Measurements from ENCODE around the gene TIMM17A.

TIMM17A gene

DNA sequence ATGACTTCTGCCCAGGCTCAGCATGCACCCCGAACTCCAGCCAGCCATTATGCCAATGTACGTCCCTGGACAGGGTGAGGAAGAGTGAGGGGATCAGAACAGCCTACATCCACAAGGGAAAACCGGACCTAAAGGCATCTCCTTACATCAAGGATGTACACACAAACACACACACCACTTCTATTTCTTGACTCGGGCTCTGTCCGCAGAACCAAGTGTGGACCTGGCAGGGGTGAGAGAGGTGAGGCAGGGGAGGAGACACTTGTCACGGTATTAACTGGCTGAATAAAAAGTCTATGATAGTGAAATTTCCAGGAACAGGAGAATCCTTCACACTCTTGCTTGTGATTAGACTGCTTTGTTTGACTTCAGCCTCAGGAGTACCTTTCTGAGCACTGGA, 11.3 kb upstream of the TIMM17A start:
- TF ChIP-seq, protein P1, sequence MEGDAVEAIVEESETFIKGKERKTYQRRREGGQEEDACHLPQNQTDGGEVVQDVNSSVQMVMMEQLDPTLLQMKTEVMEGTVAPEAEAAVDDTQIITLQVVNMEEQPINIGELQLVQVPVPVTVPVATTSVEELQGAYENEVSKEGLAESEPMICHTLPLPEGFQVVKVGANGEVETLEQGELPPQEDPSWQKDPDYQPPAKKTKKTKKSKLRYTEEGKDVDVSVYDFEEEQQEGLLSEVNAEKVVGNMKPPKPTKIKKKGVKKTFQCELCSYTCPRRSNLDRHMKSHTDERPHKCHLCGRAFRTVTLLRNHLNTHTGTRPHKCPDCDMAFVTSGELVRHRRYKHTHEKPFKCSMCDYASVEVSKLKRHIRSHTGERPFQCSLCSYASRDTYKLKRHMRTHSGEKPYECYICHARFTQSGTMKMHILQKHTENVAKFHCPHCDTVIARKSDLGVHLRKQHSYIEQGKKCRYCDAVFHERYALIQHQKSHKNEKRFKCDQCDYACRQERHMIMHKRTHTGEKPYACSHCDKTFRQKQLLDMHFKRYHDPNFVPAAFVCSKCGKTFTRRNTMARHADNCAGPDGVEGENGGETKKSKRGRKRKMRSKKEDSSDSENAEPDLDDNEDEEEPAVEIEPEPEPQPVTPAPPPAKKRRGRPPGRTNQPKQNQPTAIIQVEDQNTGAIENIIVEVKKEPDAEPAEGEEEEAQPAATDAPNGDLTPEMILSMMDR (IDR thresholded peaks at IDR 0.05; ENCODE audit: insufficient read depth, low read length) = no peak
- TF ChIP-seq, protein P2, sequence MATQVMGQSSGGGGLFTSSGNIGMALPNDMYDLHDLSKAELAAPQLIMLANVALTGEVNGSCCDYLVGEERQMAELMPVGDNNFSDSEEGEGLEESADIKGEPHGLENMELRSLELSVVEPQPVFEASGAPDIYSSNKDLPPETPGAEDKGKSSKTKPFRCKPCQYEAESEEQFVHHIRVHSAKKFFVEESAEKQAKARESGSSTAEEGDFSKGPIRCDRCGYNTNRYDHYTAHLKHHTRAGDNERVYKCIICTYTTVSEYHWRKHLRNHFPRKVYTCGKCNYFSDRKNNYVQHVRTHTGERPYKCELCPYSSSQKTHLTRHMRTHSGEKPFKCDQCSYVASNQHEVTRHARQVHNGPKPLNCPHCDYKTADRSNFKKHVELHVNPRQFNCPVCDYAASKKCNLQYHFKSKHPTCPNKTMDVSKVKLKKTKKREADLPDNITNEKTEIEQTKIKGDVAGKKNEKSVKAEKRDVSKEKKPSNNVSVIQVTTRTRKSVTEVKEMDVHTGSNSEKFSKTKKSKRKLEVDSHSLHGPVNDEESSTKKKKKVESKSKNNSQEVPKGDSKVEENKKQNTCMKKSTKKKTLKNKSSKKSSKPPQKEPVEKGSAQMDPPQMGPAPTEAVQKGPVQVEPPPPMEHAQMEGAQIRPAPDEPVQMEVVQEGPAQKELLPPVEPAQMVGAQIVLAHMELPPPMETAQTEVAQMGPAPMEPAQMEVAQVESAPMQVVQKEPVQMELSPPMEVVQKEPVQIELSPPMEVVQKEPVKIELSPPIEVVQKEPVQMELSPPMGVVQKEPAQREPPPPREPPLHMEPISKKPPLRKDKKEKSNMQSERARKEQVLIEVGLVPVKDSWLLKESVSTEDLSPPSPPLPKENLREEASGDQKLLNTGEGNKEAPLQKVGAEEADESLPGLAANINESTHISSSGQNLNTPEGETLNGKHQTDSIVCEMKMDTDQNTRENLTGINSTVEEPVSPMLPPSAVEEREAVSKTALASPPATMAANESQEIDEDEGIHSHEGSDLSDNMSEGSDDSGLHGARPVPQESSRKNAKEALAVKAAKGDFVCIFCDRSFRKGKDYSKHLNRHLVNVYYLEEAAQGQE (IDR thresholded peaks at IDR 0.05; ENCODE audit: insufficient replicate concordance, low read depth) = no peak
- TF ChIP-seq POLR2AphosphoS5 (IDR thresholded peaks at IDR 0.05; ENCODE audit: low read depth) (no peak), GABPA (IDR thresholded peaks at IDR 0.05; ENCODE audit: low read depth) (no peak), SPI1 (IDR thresholded peaks at IDR 0.05; ENCODE audit: borderline replicate concordance, low read depth) (no peak)
- H3K27ac ChIP-seq (replicated peaks) = no peak overlapping the region
- no peak for DNase-seq (ENCODE audit: low read depth in 1 of 2, low spot score in 1 of 2)
- H3K4me3 ChIP-seq (replicated peaks; ENCODE audit: insufficient read depth, low read length) = no peak overlapping the region
- H3K27me3 ChIP-seq (ENCODE audit: insufficient read depth, poor library complexity, severe bottlenecking) = peaks cover 17% of the 10 kb centered on the region

DNA sequence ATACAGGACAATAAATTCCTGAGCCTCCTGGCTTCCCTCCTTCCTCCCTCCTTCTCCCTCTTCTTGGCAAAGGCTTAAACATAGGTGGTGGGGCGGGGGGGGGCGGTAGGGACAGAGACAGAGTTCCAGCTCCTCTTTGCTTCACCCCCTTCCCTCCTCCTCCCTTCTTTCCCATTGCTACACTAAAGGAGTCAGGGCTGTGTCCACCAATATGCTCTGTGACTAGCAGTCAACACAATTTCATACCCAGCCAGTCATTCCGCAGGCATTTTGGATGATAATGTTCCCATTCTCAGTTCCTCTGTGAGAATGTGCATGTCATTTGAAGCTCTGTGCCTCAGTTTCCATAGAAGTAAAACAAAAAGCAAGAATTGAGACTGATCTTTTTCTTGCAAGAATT, 10.7 kb upstream of the TIMM17A start:
- Histone ChIP-seq H3K27ac (replicated peaks) (no peak overlapping the region), H3K27me3 (ENCODE audit: insufficient read depth, poor library complexity, severe bottlenecking) (peaks cover 17% of the 10 kb centered on the region), H3K4me3 (replicated peaks; ENCODE audit: insufficient read depth, low read length) (no peak overlapping the region)
- no peak for DNase-seq (ENCODE audit: low read depth in 1 of 2, low spot score in 1 of 2)
- TF ChIP-seq, protein P2 (IDR thresholded peaks at IDR 0.05; ENCODE audit: insufficient replicate concordance, low read depth) = no peak
- TF ChIP-seq, protein P1 (IDR thresholded peaks at IDR 0.05; ENCODE audit: insufficient read depth, low read length) = no peak
- TF ChIP-seq GABPA (IDR thresholded peaks at IDR 0.05; ENCODE audit: low read depth) (no peak), POLR2AphosphoS5 (IDR thresholded peaks at IDR 0.05; ENCODE audit: low read depth) (no peak), SPI1 (IDR thresholded peaks at IDR 0.05; ENCODE audit: borderline replicate concordance, low read depth) (no peak)

- peaks cover 17% of the 10 kb centered on the region for H3K27me3 ChIP-seq (ENCODE audit: insufficient read depth, poor library complexity, severe bottlenecking)
- no peak overlapping the region for H3K27ac ChIP-seq (replicated peaks)
- H3K4me3 ChIP-seq (replicated peaks; ENCODE audit: insufficient read depth, low read length) = no peak overlapping the region
- TF ChIP-seq, protein P1 (IDR thresholded peaks at IDR 0.05; ENCODE audit: insufficient read depth, low read length) = no peak
- no peak for TF ChIP-seq GABPA (IDR thresholded peaks at IDR 0.05; ENCODE audit: low read depth)
- no peak for TF ChIP-seq POLR2AphosphoS5 (IDR thresholded peaks at IDR 0.05; ENCODE audit: low read depth)
- TF ChIP-seq, protein P2 (IDR thresholded peaks at IDR 0.05; ENCODE audit: insufficient replicate concordance, low read depth) = no peak
- TF ChIP-seq SPI1 (IDR thresholded peaks at IDR 0.05; ENCODE audit: borderline replicate concordance, low read depth) = no peak
- no peak for DNase-seq (ENCODE audit: low read depth in 1 of 2, low spot score in 1 of 2)
Measured at GRCh38 chr1:201945157-201945556, 10.1 kb upstream of the TIMM17A start.

Measured in HL-60 (cell line).